HUES64 (cell line): ENCODE measurements around the gene GNAI1. TPM values are rescaled to one million over a fixed set of nuclear protein-coding genes. Genes with fewer than 3 reads are reported as not detected.

ENCODE experiments used
- H3K27ac ChIP-seq: 2 replicates; pipeline ENCODE4 v1.7.0; 2013; ENCODE audit warnings: low read depth, low read length, inconsistent platforms
- H3K27me3 ChIP-seq: 2 replicates; pipeline ENCODE4 v1.6.1; 2013; ENCODE audit warnings: mild to moderate bottlenecking, low read length; ENCODE audit not compliant: insufficient read depth
- H3K36me3 ChIP-seq: 2 replicates; pipeline ENCODE4 v1.6.1; 2013; ENCODE audit warnings: mild to moderate bottlenecking, low read length; ENCODE audit not compliant: insufficient read depth
- H3K4me1 ChIP-seq: 2 replicates; pipeline ENCODE4 v1.6.1; 2013; ENCODE audit warnings: mild to moderate bottlenecking, low read length, moderate library complexity; ENCODE audit not compliant: insufficient read depth
- H3K4me3 ChIP-seq: 2 replicates; pipeline ENCODE4 v1.5.1; 2013; ENCODE audit warnings: mild to moderate bottlenecking, low read length, moderate library complexity
- H3K9ac ChIP-seq: 2 replicates; pipeline ENCODE4 v1.6.1; 2013; ENCODE audit warnings: mild to moderate bottlenecking, low read depth, low read length
- H3K9me3 ChIP-seq: 2 replicates; pipeline ENCODE4 v1.6.1; 2013; ENCODE audit warnings: low read depth, low read length; ENCODE audit not compliant: insufficient read depth
- WGBS: fragments of 150-250, 120-280 bp; methylation state at CpG from one replicate; pipeline ENCODE4 v1.1.7; 2013; ENCODE audit warnings: missing lambda C conversion rate; 5-methylcytosine and 5-hydroxymethylcytosine counted together
- polyA plus RNA-seq, 2 experiments: library from polyadenylated mRNA; stranded (reverse); fragments of 50-300 nt; gene quantifications; one replicate each; pipeline ENCODE4 v1.2.3, GENCODE V29; 2013

Gene GNAI1
- 18.8 TPM for polyA plus RNA-seq (2013, experiment 1 of 2)
- polyA plus RNA-seq (2013, experiment 2 of 2): 21.2 TPM

- Histone ChIP-seq H3K9ac (peak within 1 kb of the TSS; percentile 90), H3K27ac (peak within 1 kb of the TSS; percentile 83)
Observed at GRCh38 chr7:80134536-80135308, at the start of gene GNAI1. Gene GNAI1 (plus strand): TSS chr7:80134831. CDS start chr7:80135161, 330 bp downstream.

GRCh38 chr7:80087051-80087770 is 47.4 kb upstream of the GNAI1 start:
- 86% methylated on average over 11 of the region's 11 CpGs for WGBS
- no peak overlapping the region for H3K27ac ChIP-seq
- H3K27me3 ChIP-seq: no peaks in the 10 kb centered on the region
- H3K9ac ChIP-seq: no peak overlapping the region
- H3K4me1 ChIP-seq: no peaks in the 10 kb centered on the region
- H3K36me3 ChIP-seq: no peaks in the 10 kb centered on the region
- no peak overlapping the region for H3K4me3 ChIP-seq
- H3K9me3 ChIP-seq: 0 out of 2 replicates have a peak, but pooled peaks cover 3% of the 10 kb centered on the region

More at GRCh38 chr7:80134536-80135308, at the start of gene GNAI1:
- H3K36me3 ChIP-seq: no peaks in the 10 kb centered on the region
- H3K9me3 ChIP-seq: no peaks in the 10 kb centered on the region
- H3K4me1 ChIP-seq: peaks cover 22% of the 10 kb centered on the region
- H3K27me3 ChIP-seq: peaks cover 7% of the 10 kb centered on the region; the same call in 1 of the 2 replicates
- WGBS: under 1% methylated on average over 92 of the region's 92 CpGs
- peak within 1 kb of the TSS; percentile 98 for H3K4me3 ChIP-seq

- Histone ChIP-seq H3K27ac (no peak overlapping the region), H3K9me3 (0 out of 2 replicates have a peak, but pooled peaks cover 3% of the 10 kb centered on the region), H3K4me1 (no peaks in the 10 kb centered on the region), H3K27me3 (no peaks in the 10 kb centered on the region), H3K36me3 (no peaks in the 10 kb centered on the region), H3K4me3 (no peak overlapping the region), H3K9ac (no peak overlapping the region)
- 100% methylated on average over 1 of the region's 1 CpG for WGBS
Observed at GRCh38 chr7:80087771-80088170, 46.9 kb upstream of the GNAI1 start.

- no peaks in the 10 kb centered on the region for H3K36me3 ChIP-seq
- H3K27me3 ChIP-seq: no peaks in the 10 kb centered on the region
- 96% methylated on average over 2 of the region's 2 CpGs for WGBS
- H3K27ac ChIP-seq: no peak overlapping the region
- H3K9me3 ChIP-seq: 0 out of 2 replicates have a peak, but pooled peaks cover 3% of the 10 kb centered on the region
- H3K4me3 ChIP-seq: no peak overlapping the region
- H3K9ac ChIP-seq: no peak overlapping the region
- H3K4me1 ChIP-seq: no peaks in the 10 kb centered on the region
Observed at GRCh38 chr7:80088705-80089104, 45.9 kb upstream of the GNAI1 start.

GRCh38 chr7:80089366-80089765 is 45.3 kb upstream of the GNAI1 start:
- no peak overlapping the region for H3K9ac ChIP-seq
- no peaks in the 10 kb centered on the region for H3K4me1 ChIP-seq
- H3K4me3 ChIP-seq: no peak overlapping the region
- WGBS: 86% methylated on average over 1 of the region's 1 CpG
- no peaks in the 10 kb centered on the region for H3K27me3 ChIP-seq
- no peak overlapping the region for H3K27ac ChIP-seq
- no peaks in the 10 kb centered on the region for H3K36me3 ChIP-seq
- 0 out of 2 replicates have a peak, but pooled peaks cover 3% of the 10 kb centered on the region for H3K9me3 ChIP-seq

- H3K9ac ChIP-seq: no peak overlapping the region
- H3K27me3 ChIP-seq: no peaks in the 10 kb centered on the region
- WGBS: no CpG with 5 or more reads among the region's 2 CpGs
- H3K9me3 ChIP-seq: no peaks in the 10 kb centered on the region
- H3K27ac ChIP-seq: no peak overlapping the region
- no peaks in the 10 kb centered on the region for H3K4me1 ChIP-seq
- no peak overlapping the region for H3K4me3 ChIP-seq
- no peaks in the 10 kb centered on the region for H3K36me3 ChIP-seq
Observed at GRCh38 chr7:80093349-80093748, 41.3 kb upstream of the GNAI1 start.

- Histone ChIP-seq H3K9me3 (no peaks in the 10 kb centered on the region), H3K36me3 (no peaks in the 10 kb centered on the region), H3K4me3 (no peak overlapping the region), H3K27ac (no peak overlapping the region), H3K27me3 (no peaks in the 10 kb centered on the region), H3K9ac (no peak overlapping the region), H3K4me1 (no peaks in the 10 kb centered on the region)
- no CpG with 5 or more reads among the region's 1 CpG for WGBS
Observed at GRCh38 chr7:80095545-80095944, 39.1 kb upstream of the GNAI1 start.

- no peaks in the 10 kb centered on the region for H3K36me3 ChIP-seq
- no peak overlapping the region for H3K4me3 ChIP-seq
- no peak overlapping the region for H3K27ac ChIP-seq
- H3K9me3 ChIP-seq: no peaks in the 10 kb centered on the region
- 80% methylated on average over 1 of the region's 2 CpGs for WGBS
- H3K4me1 ChIP-seq: no peaks in the 10 kb centered on the region
- H3K27me3 ChIP-seq: no peaks in the 10 kb centered on the region
- no peak overlapping the region for H3K9ac ChIP-seq
Observed at GRCh38 chr7:80097756-80098155, 36.9 kb upstream of the GNAI1 start.

- Histone ChIP-seq H3K36me3 (no peaks in the 10 kb centered on the region), H3K9ac (no peak overlapping the region), H3K4me3 (no peak overlapping the region), H3K27ac (no peak overlapping the region), H3K4me1 (no peaks in the 10 kb centered on the region), H3K9me3 (no peaks in the 10 kb centered on the region), H3K27me3 (no peaks in the 10 kb centered on the region)
- 90% methylated on average over 6 of the region's 6 CpGs for WGBS
Observed at GRCh38 chr7:80098795-80099194, 35.8 kb upstream of the GNAI1 start.

GRCh38 chr7:80100254-80100653 is 34.4 kb upstream of the GNAI1 start:
- Histone ChIP-seq H3K4me3 (no peak overlapping the region), H3K9ac (no peak overlapping the region), H3K4me1 (no peaks in the 10 kb centered on the region), H3K27ac (no peak overlapping the region), H3K36me3 (no peaks in the 10 kb centered on the region), H3K9me3 (no peaks in the 10 kb centered on the region), H3K27me3 (no peaks in the 10 kb centered on the region)
- WGBS: 89% methylated on average over 3 of the region's 4 CpGs

- 96% methylated on average over 3 of the region's 3 CpGs for WGBS
- Histone ChIP-seq H3K36me3 (no peaks in the 10 kb centered on the region), H3K4me1 (peaks cover 8% of the 10 kb centered on the region; the same call in 1 of the 2 replicates), H3K9me3 (no peaks in the 10 kb centered on the region), H3K9ac (no peak overlapping the region), H3K4me3 (no peak overlapping the region), H3K27ac (no peak overlapping the region), H3K27me3 (no peaks in the 10 kb centered on the region)
Observed at GRCh38 chr7:80105701-80106408, 28.8 kb upstream of the GNAI1 start.
